ENCODE results near the gene CKS1B.

- TF ChIP-seq CTCF (conservative IDR thresholded peaks at IDR 0.05; ENCODE audit: low read length) (no peak), EZH2phosphoT487 (IDR thresholded peaks at IDR 0.05; ENCODE audit: borderline replicate concordance, low read depth, low read length) (no peak)
Observed at GRCh38 chr1:155015527-155016230, 41.2 kb downstream of the CKS1B start.

Measured in OCI-LY7 (cell line).